Middle frontal gyrus (tissue), 1 donor: ENCODE measurements around the gene S1PR2.

Experiments used
- DNase-seq: peaks from one replicate; pipeline ENCODE4 v3.0.0-alpha.2; 2015; ENCODE audit warnings: low spot score; ENCODE audit errors: extremely low spot score

The S1PR2 gene, protein sequence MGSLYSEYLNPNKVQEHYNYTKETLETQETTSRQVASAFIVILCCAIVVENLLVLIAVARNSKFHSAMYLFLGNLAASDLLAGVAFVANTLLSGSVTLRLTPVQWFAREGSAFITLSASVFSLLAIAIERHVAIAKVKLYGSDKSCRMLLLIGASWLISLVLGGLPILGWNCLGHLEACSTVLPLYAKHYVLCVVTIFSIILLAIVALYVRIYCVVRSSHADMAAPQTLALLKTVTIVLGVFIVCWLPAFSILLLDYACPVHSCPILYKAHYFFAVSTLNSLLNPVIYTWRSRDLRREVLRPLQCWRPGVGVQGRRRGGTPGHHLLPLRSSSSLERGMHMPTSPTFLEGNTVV

DNA sequence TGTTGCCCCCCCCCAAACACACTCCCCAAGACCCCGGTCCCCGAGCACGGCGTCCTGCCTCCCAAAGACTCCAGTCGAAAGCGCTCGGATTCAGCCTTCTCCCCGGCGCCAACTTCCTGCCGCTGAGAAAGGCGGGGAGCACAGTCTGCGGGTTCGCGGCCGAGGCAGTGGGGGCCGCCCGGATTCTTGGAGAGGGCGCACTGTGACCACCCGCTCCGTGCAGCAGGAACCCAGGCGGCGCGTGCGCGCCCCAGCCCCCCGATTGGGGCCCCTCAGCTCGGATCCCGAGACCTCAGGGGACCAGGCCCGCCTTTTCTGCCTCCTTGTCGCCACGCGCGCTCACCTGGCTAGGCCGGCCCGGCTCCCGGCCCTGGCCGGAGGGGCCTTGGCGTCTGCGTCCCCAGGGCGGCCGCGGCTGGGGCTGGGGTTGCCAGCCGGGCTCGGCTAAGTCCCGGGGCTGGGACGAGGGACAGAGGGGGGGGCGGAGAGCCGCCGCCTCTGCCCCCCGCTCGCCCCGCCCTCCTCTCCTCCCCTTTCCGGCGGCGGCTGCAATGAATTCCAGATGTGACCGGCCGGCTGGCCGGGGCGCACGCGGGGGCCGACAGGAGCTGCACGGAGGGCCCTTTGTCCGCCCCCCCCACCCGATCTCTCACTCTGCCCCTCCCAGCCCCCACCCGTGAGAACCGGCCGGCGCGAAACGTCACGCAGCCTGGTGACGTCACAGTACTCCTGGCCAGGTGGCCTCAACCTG is at the start of gene S1PR2:
S1PR2 (minus strand) TSS at position 471 of the 751 bp plus-strand sequence. CDS start 6,426 bp downstream, outside the sequence.
- DNase-seq: no peak

DNA sequence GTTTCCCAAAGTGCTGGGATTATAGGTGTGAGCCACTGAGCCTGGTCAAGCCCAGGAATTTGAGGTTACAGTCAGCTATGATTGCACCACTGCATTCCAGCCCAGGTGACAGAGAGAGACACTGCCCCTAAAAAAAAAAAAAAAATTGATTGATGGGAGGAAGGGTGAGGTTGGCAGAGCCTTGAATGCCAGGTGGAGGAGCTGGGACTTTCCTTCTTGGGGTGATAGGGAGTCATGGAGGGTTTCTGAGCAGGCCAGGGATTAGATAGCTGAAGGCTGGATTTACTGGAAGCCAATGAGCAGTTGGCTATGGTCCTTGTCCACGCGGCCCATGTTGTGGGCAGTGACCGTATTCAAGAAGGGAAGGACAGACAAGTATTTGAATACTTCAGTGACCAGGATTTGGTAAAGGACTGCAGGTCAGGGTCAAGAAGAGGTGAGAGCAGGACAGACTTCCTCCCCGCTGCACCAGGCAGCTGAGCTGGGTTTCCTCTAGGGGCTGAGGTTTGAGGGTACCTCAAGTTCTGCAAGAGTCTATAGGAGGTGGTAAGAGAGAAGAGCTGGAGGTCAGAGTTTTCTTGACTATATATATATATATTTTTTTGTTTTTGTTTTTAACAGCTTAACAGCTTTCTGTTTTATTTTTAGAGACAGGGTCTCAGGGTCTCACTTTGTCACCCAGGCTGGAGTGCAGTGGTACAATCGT is 48.8 kb upstream of the S1PR2 start:
- no peak for DNase-seq

DNA sequence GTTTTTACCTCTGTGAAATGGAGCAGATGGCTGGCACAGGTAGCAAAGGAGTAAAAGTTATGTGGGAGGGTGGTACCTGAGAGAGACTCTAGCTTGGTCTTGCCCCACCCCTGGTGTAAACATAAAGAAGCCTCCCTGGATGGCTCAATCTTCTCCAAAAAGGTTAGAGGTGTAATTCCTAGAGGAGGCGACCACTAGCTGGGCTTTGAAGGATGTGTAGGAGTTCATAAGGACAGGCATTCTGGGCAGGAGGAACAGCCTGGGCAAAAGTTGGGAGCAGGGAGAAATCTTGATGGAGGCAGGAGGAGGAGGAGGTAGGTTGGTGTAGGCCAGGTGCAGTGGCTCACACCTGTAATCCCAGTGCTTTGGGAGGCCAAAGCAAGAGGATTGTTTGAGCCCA is 47.8 kb upstream of the S1PR2 start:
- DNase-seq: no peak

GRCh38 chr19:10277795-10278589 is 46.9 kb upstream of the S1PR2 start:
- DNase-seq: no peak

- DNase-seq: no peak
Observed at GRCh38 chr19:10274589-10274988, 43.5 kb upstream of the S1PR2 start.

DNA sequence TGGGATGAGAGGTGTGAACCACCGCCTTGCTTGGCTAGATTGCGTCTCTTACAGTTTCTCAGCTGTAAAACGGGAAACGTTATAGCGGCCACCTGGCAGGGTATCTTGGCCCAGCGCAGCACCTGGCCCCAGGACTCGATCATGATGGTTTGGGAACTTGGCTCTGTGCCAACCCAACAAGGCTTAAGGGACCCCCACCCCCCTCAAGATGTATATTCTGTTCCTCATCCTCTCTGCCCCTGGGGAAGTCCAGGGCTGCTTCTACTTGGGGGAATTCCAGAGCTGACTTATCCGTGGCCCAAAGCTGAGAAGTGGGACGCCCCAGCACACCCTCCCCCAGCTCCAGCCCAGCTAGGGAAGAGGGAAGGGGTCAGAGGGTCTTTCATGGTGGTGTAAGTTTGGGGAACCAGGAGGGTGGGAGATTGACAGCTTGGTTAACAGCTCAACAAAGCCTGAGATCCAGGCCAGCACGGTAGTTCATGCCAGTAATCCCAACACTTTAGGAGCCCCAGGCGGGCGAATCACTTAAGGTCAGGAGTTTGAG is 40.5 kb upstream of the S1PR2 start:
- DNase-seq: no peak

DNA sequence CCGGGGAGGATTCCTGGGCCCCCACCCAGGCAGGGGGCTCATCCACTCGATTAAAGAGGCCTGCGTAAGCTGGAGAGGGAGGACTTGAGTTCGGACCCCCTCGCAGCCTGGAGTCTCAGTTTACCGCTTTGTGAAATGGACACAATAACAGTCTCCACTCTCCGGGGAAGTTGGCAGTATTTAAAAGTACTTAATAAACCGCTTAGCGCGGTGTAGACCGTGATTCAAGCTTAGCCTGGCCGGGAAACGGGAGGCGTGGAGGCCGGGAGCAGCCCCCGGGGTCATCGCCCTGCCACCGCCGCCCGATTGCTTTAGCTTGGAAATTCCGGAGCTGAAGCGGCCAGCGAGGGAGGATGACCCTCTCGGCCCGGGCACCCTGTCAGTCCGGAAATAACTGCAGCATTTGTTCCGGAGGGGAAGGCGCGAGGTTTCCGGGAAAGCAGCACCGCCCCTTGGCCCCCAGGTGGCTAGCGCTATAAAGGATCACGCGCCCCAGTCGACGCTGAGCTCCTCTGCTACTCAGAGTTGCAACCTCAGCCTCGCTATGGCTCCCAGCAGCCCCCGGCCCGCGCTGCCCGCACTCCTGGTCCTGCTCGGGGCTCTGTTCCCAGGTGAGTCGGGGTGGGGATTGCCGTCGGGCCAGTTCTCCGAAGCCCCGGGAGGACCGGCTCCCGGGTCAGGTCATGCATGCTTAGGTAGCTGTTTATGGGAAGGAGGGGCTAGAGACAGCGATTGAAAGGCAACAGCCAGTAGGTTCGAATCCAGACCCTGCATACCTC is 39.7 kb upstream of the S1PR2 start, which contains the start of gene ICAM1:
ICAM1 (plus strand) TSS at position 505 of the 779 bp plus-strand sequence; CDS start at position 545, 40 bp downstream.
- no peak for DNase-seq

DNA sequence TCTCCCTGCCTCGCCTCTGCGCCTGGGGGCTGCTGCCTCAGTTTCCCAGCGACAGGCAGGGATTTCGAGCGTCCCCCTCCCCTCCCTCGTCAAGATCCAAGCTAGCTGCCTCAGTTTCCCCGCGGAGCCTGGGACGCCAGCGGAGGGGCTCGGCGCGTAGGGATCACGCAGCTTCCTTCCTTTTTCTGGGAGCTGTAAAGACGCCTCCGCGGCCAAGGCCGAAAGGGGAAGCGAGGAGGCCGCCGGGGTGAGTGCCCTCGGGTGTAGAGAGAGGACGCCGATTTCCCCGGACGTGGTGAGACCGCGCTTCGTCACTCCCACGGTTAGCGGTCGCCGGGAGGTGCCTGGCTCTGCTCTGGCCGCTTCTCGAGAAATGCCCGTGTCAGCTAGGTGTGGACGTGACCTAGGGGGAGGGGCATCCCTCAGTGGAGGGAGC is 39.1 kb upstream of the S1PR2 start:
- DNase-seq: no peak

GRCh38 chr19:10269333-10270179 is 38.4 kb upstream of the S1PR2 start:
- no peak for DNase-seq

GRCh38 chr19:10268071-10268470 is 36.9 kb upstream of the S1PR2 start:
- DNase-seq: no peak

DNA sequence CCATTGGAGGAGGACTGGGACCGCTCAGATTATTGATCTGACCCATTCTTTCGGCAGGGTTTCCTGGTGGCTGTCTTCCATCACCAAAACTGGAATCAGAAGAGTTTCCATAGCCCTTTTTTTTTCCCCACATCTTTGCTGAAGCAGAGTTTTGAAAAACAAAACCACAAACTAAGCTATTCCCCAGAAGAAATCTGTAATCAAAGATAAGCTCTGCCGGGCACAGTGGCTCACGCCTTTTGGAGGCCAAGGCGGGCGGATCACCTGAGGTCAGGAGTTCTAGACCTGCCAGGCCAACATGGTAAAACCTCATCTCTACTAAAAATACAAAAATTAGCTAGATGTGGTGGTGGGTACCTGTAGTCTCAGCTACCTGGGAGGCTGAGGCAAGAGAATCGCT is 35.6 kb upstream of the S1PR2 start:
- DNase-seq: no peak

GRCh38 chr19:10262771-10263170 is 31.6 kb upstream of the S1PR2 start:
- no peak for DNase-seq

DNA sequence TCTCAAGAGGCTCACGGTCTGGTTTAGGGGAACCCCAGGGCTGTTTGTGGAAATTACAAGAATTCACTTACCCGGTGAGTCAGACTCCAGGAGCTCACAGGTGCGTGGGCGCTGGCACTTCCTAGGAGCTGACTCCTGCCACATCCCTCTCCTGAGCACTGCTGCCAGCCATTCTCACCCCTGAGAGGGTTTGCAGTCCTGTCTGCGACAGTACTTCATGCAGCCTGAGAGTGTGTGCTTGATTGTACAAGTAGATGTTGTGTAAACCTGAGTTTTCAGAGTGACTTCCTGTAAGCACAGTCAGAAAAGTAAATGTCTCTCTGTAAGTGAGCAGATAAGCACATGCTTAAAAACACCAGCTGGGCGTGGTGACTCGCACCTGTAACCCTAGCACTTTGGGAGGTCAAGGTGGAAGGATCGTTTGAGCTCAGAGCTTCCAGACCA is 29.0 kb upstream of the S1PR2 start:
- DNase-seq: no peak

DNA sequence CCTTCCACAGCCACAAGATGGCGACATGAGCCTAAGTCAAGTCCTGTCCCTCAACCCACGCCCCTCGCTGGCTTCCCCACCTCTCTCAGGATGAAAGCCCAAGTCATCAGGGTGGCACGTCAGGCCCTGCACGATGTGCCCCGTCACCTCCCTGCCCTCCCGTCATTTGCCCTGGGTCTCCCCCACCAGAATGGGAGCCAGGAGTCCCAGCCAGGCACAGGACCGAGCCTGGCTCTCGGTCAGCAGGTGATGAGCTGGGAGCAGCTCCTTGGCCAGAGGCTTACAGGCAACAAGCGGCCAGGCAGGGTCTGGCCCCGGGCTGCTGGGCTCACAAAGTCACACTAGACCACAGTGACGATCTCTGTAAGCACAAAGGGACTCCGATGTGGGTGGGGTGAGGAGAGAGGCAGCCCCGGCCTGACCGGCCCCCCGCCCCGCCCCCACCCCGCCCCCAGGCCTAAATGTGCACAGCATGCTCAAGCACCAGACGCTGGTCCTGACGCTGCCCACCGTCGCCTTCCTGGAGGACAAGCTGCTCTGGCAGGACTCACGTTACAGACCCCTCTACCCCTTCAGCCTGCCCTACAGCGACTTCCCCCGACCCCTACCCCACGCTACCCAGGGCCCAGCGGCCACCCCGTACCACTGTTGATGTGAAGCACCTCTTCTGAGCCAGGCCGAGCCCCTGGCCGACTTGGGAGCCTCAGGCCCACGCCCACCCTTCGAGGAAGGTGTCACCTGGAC is 28.2 kb upstream of the S1PR2 start:
- DNase-seq: peak; percentile 54

- no peak for DNase-seq
Observed at GRCh38 chr19:10258080-10258710, 27.1 kb upstream of the S1PR2 start.

- DNase-seq: no peak
Observed at GRCh38 chr19:10256970-10257615, 26.0 kb upstream of the S1PR2 start.

DNA sequence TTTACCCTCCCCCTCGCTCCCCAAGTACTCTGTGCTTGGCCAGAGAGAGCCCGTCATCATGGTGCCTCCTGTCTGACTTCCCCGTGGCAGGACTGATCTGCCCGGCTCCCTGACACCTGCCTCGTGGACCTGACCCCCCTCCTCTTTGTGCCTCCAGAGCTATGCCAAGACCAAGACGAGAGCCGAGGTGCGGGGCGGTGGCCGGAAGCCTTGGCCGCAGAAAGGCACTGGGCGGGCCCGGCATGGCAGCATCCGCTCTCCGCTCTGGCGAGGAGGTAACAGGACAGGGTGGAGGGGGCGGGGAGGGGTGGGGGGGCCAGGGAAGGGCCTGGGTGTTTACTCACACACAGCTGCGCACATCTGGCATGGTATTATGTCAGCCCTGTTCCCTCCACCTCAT is 25.4 kb upstream of the S1PR2 start:
- DNase-seq: no peak
